ENCODE data around the gene CLEC11A. TPM values are rescaled to one million over a fixed set of nuclear protein-coding genes. Genes with fewer than 3 reads are reported as not detected.
"Not testable (repeated sequence)": the region's sequence is repeated elsewhere in the genome, so short reads cannot be mapped to it uniquely, and the experiment has no call there.

CLEC11A gene
- total and polyA plus RNA-seq, 9 of the 15 experiments (the other 6 are each of a cell fraction or from before 2014, with no cell fraction given), result 0.39 to 43.9 (median 3.4) TPM

GRCh38 chr19:50764409-50764808, 41.2 kb downstream of the CLEC11A start:
- FAIRE-seq, result no peak
- TF ChIP-seq DACH1 (IDR thresholded peaks at IDR 0.05; ENCODE audit: partially characterized antibody) (no peak), NCOA1 (IDR thresholded peaks at IDR 0.05; ENCODE audit: low read depth) (no peak), ZNF124 (CRISPR knock-in tag; IDR thresholded peaks at IDR 0.05) (no peak), CHCHD3 (CRISPR knock-in tag; IDR thresholded peaks at IDR 0.05) (no peak), CXXC5 (CRISPR knock-in tag; IDR thresholded peaks at IDR 0.05) (no peak), PTBP1 (IDR thresholded peaks at IDR 0.05; ENCODE audit: low read depth, low read length) (no peak), TFAP4 (CRISPR knock-in tag; IDR thresholded peaks at IDR 0.05; ENCODE audit: borderline replicate concordance) (no peak), CGGBP1 (CRISPR knock-in tag; IDR thresholded peaks at IDR 0.05) (no peak)
- 72% methylated on average over 7 of the region's 7 CpGs for WGBS (ENCODE audit: insufficient coverage, low coverage, missing lambda C conversion rate)

GRCh38 chr19:50766746-50767145, 43.6 kb downstream of the CLEC11A start:
- CTCF ChIA-PET (ENCODE audit: low intra/inter-chr PET ratio); FAIRE-seq: not testable (repeated sequence)
- WGBS (ENCODE audit: insufficient coverage, low coverage, missing lambda C conversion rate), result 80% methylated on average over 8 of the region's 12 CpGs

More at GRCh38 chr19:50764409-50764808, 41.2 kb downstream of the CLEC11A start:
- in situ Hi-C loops (cut with MboI) (no loop called here), intact Hi-C loops (cut with micrococcal nuclease) (no loop called here)
- Histone ChIP-seq H4K20me1 (replicated peaks; ENCODE audit: control insufficient read depth, insufficient read depth, low read length) (no peaks in the 10 kb centered on the region), H3K79me2 (ENCODE audit: control insufficient read depth, insufficient read depth, low read length) (no peaks in the 10 kb centered on the region), H3K9me3 (replicated peaks; ENCODE audit: control insufficient read depth, insufficient read depth, low read depth, low read length) (no peaks in the 10 kb centered on the region), H3K9me1 (ENCODE audit: control insufficient read depth, insufficient read depth, low read length) (no peaks in the 10 kb centered on the region), H3K4me1 (replicated peaks in 1 of 2; ENCODE audit: control insufficient read depth in 2 of 2, insufficient read depth in 2 of 2, low read length in 2 of 2) (peaks cover 4 to 24% of the 10 kb centered on the region in 2 experiments), H3K27me3 (ENCODE audit: control insufficient read depth in 2 of 2, insufficient read depth in 2 of 2, low read length in 2 of 2) (no peaks in the 10 kb centered on the region), H3K9ac (ENCODE audit: insufficient read depth in 1 of 2, low read depth in 2 of 2, low read length in 2 of 2) (no peak overlapping the region), H3K4me2 (ENCODE audit: insufficient read depth, low read length) (no peak overlapping the region), H2AFZ (ENCODE audit: low read depth, low read length) (no peak overlapping the region), H3K27ac (ENCODE audit: extremely low read depth, low read depth, low read length) (no peak overlapping the region), H3K4me3 (no peak overlapping the region), H3K36me3 (ENCODE audit: control insufficient read depth, insufficient read depth, low read length) (no peaks in the 10 kb centered on the region)
- BruUV-seq (replicated peaks), result no TSS peak
- ATAC-seq (no peak), DNase-seq (ENCODE audit: extremely low read depth in 1 of 4, low spot score in 3 of 4) (no peak)
- ChIA-PET POLR2A (interaction anchor here (1.2 kb wide), 1 partner anchor 40 kb away, joined by 3 read pairs; no protein-coding TSS in a partner anchor), CTCF (ENCODE audit: low intra/inter-chr PET ratio) (no interaction called here)

More at GRCh38 chr19:50766746-50767145, 43.6 kb downstream of the CLEC11A start:
- H3K36me3 ChIP-seq (ENCODE audit: control insufficient read depth, insufficient read depth, low read length); H3K27ac ChIP-seq (ENCODE audit: extremely low read depth, low read depth, low read length); H3K4me2 ChIP-seq (ENCODE audit: insufficient read depth, low read length); H3K4me3 ChIP-seq; ATAC-seq; H3K9me1 ChIP-seq (ENCODE audit: control insufficient read depth, insufficient read depth, low read length); H3K9me3 ChIP-seq (replicated peaks; ENCODE audit: control insufficient read depth, insufficient read depth, low read depth, low read length); H3K9ac ChIP-seq (ENCODE audit: insufficient read depth in 1 of 2, low read depth in 2 of 2, low read length in 2 of 2); H4K20me1 ChIP-seq (replicated peaks; ENCODE audit: control insufficient read depth, insufficient read depth, low read length); H3K27me3 ChIP-seq (ENCODE audit: control insufficient read depth in 2 of 2, insufficient read depth in 2 of 2, low read length in 2 of 2); DNase-seq (ENCODE audit: extremely low read depth in 1 of 4, low spot score in 3 of 4); BruUV-seq (replicated peaks); intact Hi-C loops (cut with micrococcal nuclease); H3K79me2 ChIP-seq (ENCODE audit: control insufficient read depth, insufficient read depth, low read length); H2AFZ ChIP-seq (ENCODE audit: low read depth, low read length); in situ Hi-C loops (cut with MboI): not testable (repeated sequence)
- POLR2A ChIA-PET, result interaction anchor here (0.6 kb wide), 1 partner anchor 57 kb away, joined by 3 read pairs; the partner anchor contains the start of gene KLK1
- H3K4me1 ChIP-seq (replicated peaks in 1 of 2; ENCODE audit: control insufficient read depth in 2 of 2, insufficient read depth in 2 of 2, low read length in 2 of 2), result peaks cover 11 to 18% of the 10 kb centered on the region in 2 experiments
